Heart left ventricle (tissue), 13 donors: ENCODE measurements around the gene ATP2B2.

Experiments
- CTCF ChIP-seq, 12 donors: fragments of 200-600 bp; sonication (generic) in 4 of 12; IDR thresholded peaks; one replicate each; pipeline versions ENCODE4 v1.5.0 to v1.8.0; 2018 to 2022; ENCODE audit warnings: antibody characterized with exemption in 12 of 12, mild to moderate bottlenecking in 5 of 12
- POLR2A ChIP-seq, 2 donors: fragments of 450-650 bp; IDR thresholded peaks; one replicate each; pipeline ENCODE4 v1.6.1; 2017; ENCODE audit warnings: antibody characterized with exemption in 2 of 2, mild to moderate bottlenecking in 2 of 2, moderate library complexity in 2 of 2
- donor health status: ischemic (EF 13 %, LVEDD 7.1; RV severe dilation, severe dysfunction).
- donor health status: DM: no; HTN: yes; CAD: no.
- donor health status: DM: no; HTN: no; CAD: no.
- donor health status: ischemic (EF 25% LVEDD 6.9; RV normal size, moderate dysfunction).
- donor health status: ischemic (EF 25% LVEDD 5.7; RV mildly dilated, moderate dysfunction).
- donor health status: ischemic (EF 35%, LVEDD 5.7; RV mildly dilated, moderate dysfunction).
- donor health status: nonischemic (EF 11% LVEDD 7.7; RV severe dilation, severe dysfunction).
- donor health status: DM: yes; HTN: yes; CAD: no.
- donor health status: PGD.
- donor health status: ischemic (EF 29% LVEDD 5.4; RV normal size, mild dysfunction).
- donor health status: nonischemic (EF 23%, LVEDD 6.1; RV moderate dilation, normal function).

- TF ChIP-seq CTCF (IDR thresholded peaks at IDR 0.05) (no peak), POLR2A (IDR thresholded peaks at IDR 0.05) (no peak)
These were observed 105.8 kb downstream of the ATP2B2 start for GRCh38 chr3:10399634-10400033.
